Testis (tissue), 3 donors: ENCODE measurements around the gene SETD5. TPM values are rescaled to one million over a fixed set of nuclear protein-coding genes. Genes with fewer than 3 reads are reported as not detected.

ENCODE experiments used
- DNase-seq: peaks from one replicate; pipeline ENCODE4 v3.0.0-alpha.2; 2019
- H3K27ac ChIP-seq, 2 donors: fragments of 200-600 bp; sonication (generic); one replicate each; pipeline ENCODE4 v1.5.1; 2019
- H3K27me3 ChIP-seq: fragments of 200-600 bp; sonication (generic); one replicate; pipeline ENCODE4 v1.5.1; 2019
- H3K36me3 ChIP-seq: fragments of 200-600 bp; sonication (generic); one replicate; pipeline ENCODE4 v1.5.1; 2017; ENCODE audit warnings: low read depth; ENCODE audit errors: missing control alignments
- H3K4me1 ChIP-seq: fragments of 200-600 bp; sonication (generic); one replicate; pipeline ENCODE4 v1.5.1; 2019
- H3K4me3 ChIP-seq, 2 donors: fragments of 200-600 bp; sonication (generic); one replicate each; pipeline ENCODE4 v1.5.1; 2017 to 2019
- H3K9me3 ChIP-seq: fragments of 200-600 bp; sonication (generic); one replicate; pipeline ENCODE4 v1.5.1; 2017
- POLR2A ChIP-seq: fragments of 450-650 bp; IDR thresholded peaks from one replicate; pipeline ENCODE4 v1.6.1; 2017; ENCODE audit warnings: antibody characterized with exemption, mild to moderate bottlenecking, moderate library complexity
- WGBS, 2 donors: methylation state at CpG; one replicate each; pipeline ENCODE4 v1.1.5; 2018; 5-methylcytosine and 5-hydroxymethylcytosine counted together
- intact Hi-C: fragments of 100-400 bp; cut with DNase I; formaldehyde crosslinking; loops from one replicate; pipeline ENCODE4 v1.15.1; 2023; ENCODE audit warnings: low total_unique reads
- polyA plus RNA-seq: library from polyadenylated mRNA; stranded (reverse); fragments of 350-450 nt; fragmentation: Illumina TruSeq; extraction: RNeasy Lipid Tissue Mini Kit (QIAGEN cat#74804); gene quantifications from one replicate; pipeline ENCODE4 v1.2.3, GENCODE V29; 2014; ENCODE audit warnings: low read depth, low replicate concordance; ENCODE audit not compliant: insufficient read depth
- total RNA-seq, 2 donors: library from RNA; depleted of rRNA; stranded (reverse); fragments of >200 nt; gene quantifications; one replicate each; pipeline ENCODE4 v1.2.3, GENCODE V29; 2016
- TF ChIP-seq, protein P1 (sequence below), 3 experiments: fragments of 450-650 bp in 2 of 3; fragments of 200-600 bp in 1 of 3; sonication (generic) in 1 of 3; IDR thresholded peaks; one replicate each; pipeline ENCODE4 v1.5.1; 2016 to 2019; ENCODE audit warnings: antibody characterized with exemption in 3 of 3, mild to moderate bottlenecking in 2 of 3, moderate library complexity in 1 of 3

SETD5 gene
- total and polyA plus RNA-seq, 3 donors from 2014 or later: 70.5 to 168 (median 155) TPM

DNA sequence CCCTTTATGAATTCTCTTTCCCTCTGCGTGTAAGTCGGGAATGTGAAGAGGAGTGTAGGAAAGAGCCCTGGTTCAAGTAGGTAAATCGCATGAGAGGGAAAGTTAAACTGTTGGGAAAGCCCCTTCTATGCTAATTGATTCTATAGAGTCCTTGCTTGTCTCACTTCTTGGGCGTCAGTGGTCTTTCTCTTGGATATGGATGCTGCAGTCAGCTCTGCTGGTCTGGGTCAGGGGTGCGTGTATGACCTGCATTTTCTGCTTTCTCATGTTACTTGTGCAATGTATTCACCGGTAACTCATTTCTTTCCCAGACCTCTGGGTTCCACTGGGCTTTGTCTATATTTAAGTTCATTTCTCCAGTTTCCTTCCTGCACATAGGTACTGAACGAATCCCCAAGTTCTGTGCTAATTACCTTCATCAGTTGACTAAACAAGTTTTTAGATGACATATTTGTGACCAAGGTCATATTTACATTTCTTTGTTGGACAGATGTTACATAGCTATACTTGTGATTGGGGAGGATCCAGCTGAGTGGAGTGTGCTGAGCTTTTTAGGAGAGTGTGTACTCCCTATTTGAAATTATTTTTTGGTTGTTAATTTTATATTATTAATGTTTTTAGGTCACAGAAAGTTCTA lies 1.4 kb downstream of the SETD5 start:
- TF ChIP-seq, protein P1, sequence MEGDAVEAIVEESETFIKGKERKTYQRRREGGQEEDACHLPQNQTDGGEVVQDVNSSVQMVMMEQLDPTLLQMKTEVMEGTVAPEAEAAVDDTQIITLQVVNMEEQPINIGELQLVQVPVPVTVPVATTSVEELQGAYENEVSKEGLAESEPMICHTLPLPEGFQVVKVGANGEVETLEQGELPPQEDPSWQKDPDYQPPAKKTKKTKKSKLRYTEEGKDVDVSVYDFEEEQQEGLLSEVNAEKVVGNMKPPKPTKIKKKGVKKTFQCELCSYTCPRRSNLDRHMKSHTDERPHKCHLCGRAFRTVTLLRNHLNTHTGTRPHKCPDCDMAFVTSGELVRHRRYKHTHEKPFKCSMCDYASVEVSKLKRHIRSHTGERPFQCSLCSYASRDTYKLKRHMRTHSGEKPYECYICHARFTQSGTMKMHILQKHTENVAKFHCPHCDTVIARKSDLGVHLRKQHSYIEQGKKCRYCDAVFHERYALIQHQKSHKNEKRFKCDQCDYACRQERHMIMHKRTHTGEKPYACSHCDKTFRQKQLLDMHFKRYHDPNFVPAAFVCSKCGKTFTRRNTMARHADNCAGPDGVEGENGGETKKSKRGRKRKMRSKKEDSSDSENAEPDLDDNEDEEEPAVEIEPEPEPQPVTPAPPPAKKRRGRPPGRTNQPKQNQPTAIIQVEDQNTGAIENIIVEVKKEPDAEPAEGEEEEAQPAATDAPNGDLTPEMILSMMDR (IDR thresholded peaks at IDR 0.05): no peak
- TF ChIP-seq POLR2A: no peak
- no peaks in the 10 kb centered on the region for H3K9me3 ChIP-seq
- peak overlapping the region; percentile 87 to 98 for H3K27ac ChIP-seq
- intact Hi-C loops: no loop called here
- peak; percentile 27 for DNase-seq
- H3K27me3 ChIP-seq: no peaks in the 10 kb centered on the region
- WGBS, 2 donors: 1% methylated on average over 7 of the region's 7 CpGs
- no peaks in the 10 kb centered on the region for H3K36me3 ChIP-seq
- H3K4me3 ChIP-seq: peak overlapping the region; percentile 74 to 83
- peaks cover 56% of the 10 kb centered on the region for H3K4me1 ChIP-seq

DNA sequence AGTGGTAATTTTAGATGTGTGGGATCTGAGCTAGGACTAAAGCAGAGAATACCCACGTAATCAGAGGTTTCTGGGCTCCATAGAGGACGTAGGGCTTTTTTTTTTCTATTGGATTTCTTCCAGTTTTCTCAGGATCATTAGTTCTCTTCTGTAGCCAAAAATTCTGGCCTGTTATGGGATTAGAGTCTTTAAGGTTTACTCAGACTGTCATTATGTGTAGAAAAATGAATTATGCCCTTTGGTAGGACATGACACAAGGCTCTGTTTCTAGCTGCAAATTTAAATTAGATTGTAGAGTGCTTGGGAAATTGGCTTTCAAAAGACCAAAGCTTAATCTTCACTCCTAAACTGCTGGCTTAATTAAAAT lies 1.9 kb downstream of the SETD5 start:
- Histone ChIP-seq H3K36me3 (no peaks in the 10 kb centered on the region), H3K27ac (peak overlapping the region; percentile 87 to 98), H3K4me3 (peak overlapping the region; percentile 74 to 83), H3K9me3 (no peaks in the 10 kb centered on the region), H3K4me1 (peaks cover 61% of the 10 kb centered on the region), H3K27me3 (no peaks in the 10 kb centered on the region)
- intact Hi-C loops: no loop called here
- WGBS, 2 donors: 0% methylated on average over 2 of the region's 2 CpGs
- no peak for TF ChIP-seq POLR2A
- TF ChIP-seq, protein P1 (IDR thresholded peaks at IDR 0.05): no peak
- no peak for DNase-seq

DNA sequence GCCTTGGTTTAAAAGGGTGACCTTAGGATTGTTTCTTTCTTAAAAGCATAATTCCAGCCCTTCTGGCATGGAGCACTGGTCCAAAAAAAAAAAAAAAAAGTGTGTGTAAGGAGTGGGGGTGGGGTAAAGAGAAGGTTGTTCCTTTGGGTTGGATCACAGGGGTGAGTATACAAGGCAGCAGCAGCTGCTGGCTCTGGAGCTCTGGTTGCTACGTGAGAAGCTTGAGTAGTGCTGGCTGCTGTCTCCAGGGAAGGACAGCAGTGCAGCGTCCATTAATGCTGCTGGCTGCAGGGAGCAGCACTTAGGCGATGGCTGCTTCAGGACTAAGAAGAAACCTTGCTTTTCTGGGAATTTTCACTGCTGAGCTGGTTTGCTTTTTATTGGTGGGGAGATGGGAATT lies 2.3 kb downstream of the SETD5 start:
- intact Hi-C loops: no loop called here
- WGBS, 2 donors: 0% methylated on average over 3 of the region's 3 CpGs

DNA sequence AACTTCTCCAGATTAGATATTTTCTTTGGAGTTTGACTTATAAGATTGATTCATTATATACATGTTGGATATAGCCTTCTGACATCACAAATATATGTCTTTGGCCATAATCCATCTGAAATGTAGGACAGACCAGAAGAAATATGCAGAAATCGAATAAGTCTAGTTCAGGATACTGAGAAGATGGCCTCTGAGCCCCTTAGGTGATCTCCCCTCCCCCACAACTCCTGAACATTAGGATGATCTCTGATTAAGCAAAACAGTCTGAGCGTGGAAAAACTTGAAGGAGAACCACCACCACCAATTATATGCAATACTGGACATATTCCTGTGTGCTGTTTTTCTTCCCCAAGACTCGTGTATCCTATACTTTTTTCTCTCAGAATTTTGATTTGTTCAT lies 3.2 kb downstream of the SETD5 start:
- intact Hi-C loops: no loop called here
- 13 to 25% methylated on average over 3 of the region's 3 CpGs for WGBS, 2 donors
- no peak overlapping the region for H3K4me3 ChIP-seq

More for the DNA sequence above, 2.3 kb downstream of the SETD5 start:
- Histone ChIP-seq H3K4me3 (peak overlapping the region in 1 of 2 donors; percentile 74), H3K36me3 (no peaks in the 10 kb centered on the region), H3K27ac (peak overlapping the region; percentile 87 to 98), H3K4me1 (peaks cover 65% of the 10 kb centered on the region), H3K9me3 (no peaks in the 10 kb centered on the region), H3K27me3 (no peaks in the 10 kb centered on the region)
- DNase-seq: peak; percentile 92
- TF ChIP-seq POLR2A: no peak
- TF ChIP-seq, protein P1 (IDR thresholded peaks at IDR 0.05): peak in 1 of 3 experiments; percentile 6

More for the DNA sequence above, 3.2 kb downstream of the SETD5 start:
- Histone ChIP-seq H3K27me3 (no peaks in the 10 kb centered on the region), H3K9me3 (no peaks in the 10 kb centered on the region), H3K27ac (peak overlapping the region; percentile 87 to 98), H3K4me1 (peaks cover 67% of the 10 kb centered on the region), H3K36me3 (no peaks in the 10 kb centered on the region)
- TF ChIP-seq POLR2A: no peak
- TF ChIP-seq, protein P1 (IDR thresholded peaks at IDR 0.05): no peak
- DNase-seq: no peak
